Measurements from ENCODE around the gene F9.

Gene F9

DNA sequence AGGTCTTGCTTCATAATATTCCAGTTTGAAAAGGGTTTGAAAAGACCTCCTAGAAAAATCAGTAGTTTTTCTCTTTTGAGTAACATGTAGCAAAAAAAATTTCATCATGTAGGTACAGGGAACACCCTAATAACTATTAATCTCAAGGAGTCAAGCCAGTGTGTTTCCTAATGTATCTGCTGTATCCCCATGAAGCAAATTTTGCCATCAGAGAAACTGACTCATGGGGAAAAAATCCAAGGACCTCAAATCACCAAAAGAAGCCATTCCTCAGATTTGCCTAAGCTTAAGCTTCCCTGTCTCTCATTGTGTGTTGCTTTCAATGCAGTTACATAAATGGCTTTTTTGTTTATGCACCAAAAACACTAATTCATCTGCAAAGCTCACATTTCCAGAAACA is 29.7 kb downstream of the F9 start:
- Histone ChIP-seq H2AFZ (ENCODE audit: low read length) (no peak overlapping the region), H3K27me3 (ENCODE audit: insufficient read depth, low read length, poor library complexity, severe bottlenecking) (no peaks in the 10 kb centered on the region), H3K36me3 (ENCODE audit: insufficient read depth, low read length) (no peaks in the 10 kb centered on the region)

DNA sequence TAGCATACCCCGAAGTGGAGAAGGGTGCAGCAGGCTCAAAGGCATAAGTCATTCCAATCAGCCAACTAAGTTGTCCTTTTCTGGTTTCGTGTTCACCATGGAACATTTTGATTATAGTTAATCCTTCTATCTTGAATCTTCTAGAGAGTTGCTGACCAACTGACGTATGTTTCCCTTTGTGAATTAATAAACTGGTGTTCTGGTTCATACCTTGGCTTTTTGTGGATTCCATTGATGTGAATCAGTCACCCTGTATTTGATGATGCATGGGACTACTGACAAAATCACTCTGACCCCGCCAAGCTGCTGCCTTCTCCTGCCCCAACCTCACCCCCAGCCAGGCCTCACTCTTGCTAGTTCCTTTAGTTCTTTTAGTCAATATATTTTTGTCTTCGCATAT is 32.7 kb downstream of the F9 start:
- H3K9me2 ChIP-seq (replicated peaks; ENCODE audit: low read depth, low read length): no peaks in the 10 kb centered on the region
- H4K20me1 ChIP-seq (ENCODE audit: insufficient read depth, low read length, poor library complexity, severe bottlenecking): no peaks in the 10 kb centered on the region
- H3K27me3 ChIP-seq (ENCODE audit: insufficient read depth, low read length, poor library complexity, severe bottlenecking): no peaks in the 10 kb centered on the region
- no peaks in the 10 kb centered on the region for H3F3A ChIP-seq (ENCODE audit: low read depth)
- no peaks in the 10 kb centered on the region for H3K36me3 ChIP-seq (ENCODE audit: insufficient read depth, low read length)
- H2AFZ ChIP-seq (ENCODE audit: low read length): no peak overlapping the region
- H3K4me1 ChIP-seq (ENCODE audit: insufficient read depth, low read length, poor library complexity, severe bottlenecking): no peaks in the 10 kb centered on the region
- no peaks in the 10 kb centered on the region for H3K79me2 ChIP-seq (ENCODE audit: insufficient read depth, low read length)
- TF ChIP-seq, protein P1, sequence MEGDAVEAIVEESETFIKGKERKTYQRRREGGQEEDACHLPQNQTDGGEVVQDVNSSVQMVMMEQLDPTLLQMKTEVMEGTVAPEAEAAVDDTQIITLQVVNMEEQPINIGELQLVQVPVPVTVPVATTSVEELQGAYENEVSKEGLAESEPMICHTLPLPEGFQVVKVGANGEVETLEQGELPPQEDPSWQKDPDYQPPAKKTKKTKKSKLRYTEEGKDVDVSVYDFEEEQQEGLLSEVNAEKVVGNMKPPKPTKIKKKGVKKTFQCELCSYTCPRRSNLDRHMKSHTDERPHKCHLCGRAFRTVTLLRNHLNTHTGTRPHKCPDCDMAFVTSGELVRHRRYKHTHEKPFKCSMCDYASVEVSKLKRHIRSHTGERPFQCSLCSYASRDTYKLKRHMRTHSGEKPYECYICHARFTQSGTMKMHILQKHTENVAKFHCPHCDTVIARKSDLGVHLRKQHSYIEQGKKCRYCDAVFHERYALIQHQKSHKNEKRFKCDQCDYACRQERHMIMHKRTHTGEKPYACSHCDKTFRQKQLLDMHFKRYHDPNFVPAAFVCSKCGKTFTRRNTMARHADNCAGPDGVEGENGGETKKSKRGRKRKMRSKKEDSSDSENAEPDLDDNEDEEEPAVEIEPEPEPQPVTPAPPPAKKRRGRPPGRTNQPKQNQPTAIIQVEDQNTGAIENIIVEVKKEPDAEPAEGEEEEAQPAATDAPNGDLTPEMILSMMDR (conservative IDR thresholded peaks at IDR 0.05; ENCODE audit: low read length): no peak
- no peak for TF ChIP-seq EZH2phosphoT487 (IDR thresholded peaks at IDR 0.05; ENCODE audit: borderline replicate concordance)
- no peaks in the 10 kb centered on the region for H3K9me3 ChIP-seq (ENCODE audit: insufficient read depth, low read depth, low read length)
- no peak overlapping the region for H3K4me2 ChIP-seq (ENCODE audit: low read depth, low read length, poor library complexity, severe bottlenecking)
- H3K4me3 ChIP-seq (ENCODE audit: low read length, poor library complexity, severe bottlenecking): no peak overlapping the region
- H3K9ac ChIP-seq (ENCODE audit: low read depth, low read length, poor library complexity, severe bottlenecking): no peak overlapping the region

More for the DNA sequence above, 29.7 kb downstream of the F9 start:
- no peak for TF ChIP-seq EZH2phosphoT487 (IDR thresholded peaks at IDR 0.05; ENCODE audit: borderline replicate concordance)
- TF ChIP-seq, protein P1 (conservative IDR thresholded peaks at IDR 0.05; ENCODE audit: low read length): no peak
- H3K4me3 ChIP-seq (ENCODE audit: low read length, poor library complexity, severe bottlenecking): no peak overlapping the region
- H3K4me1 ChIP-seq (ENCODE audit: insufficient read depth, low read length, poor library complexity, severe bottlenecking): no peaks in the 10 kb centered on the region
- no peaks in the 10 kb centered on the region for H3K79me2 ChIP-seq (ENCODE audit: insufficient read depth, low read length)
- H3K9ac ChIP-seq (ENCODE audit: low read depth, low read length, poor library complexity, severe bottlenecking): no peak overlapping the region
- no peak overlapping the region for H3K4me2 ChIP-seq (ENCODE audit: low read depth, low read length, poor library complexity, severe bottlenecking)
- H3K9me2 ChIP-seq (replicated peaks; ENCODE audit: low read depth, low read length): no peaks in the 10 kb centered on the region
- no peaks in the 10 kb centered on the region for H3K9me3 ChIP-seq (ENCODE audit: insufficient read depth, low read depth, low read length)
- no peaks in the 10 kb centered on the region for H4K20me1 ChIP-seq (ENCODE audit: insufficient read depth, low read length, poor library complexity, severe bottlenecking)
- no peaks in the 10 kb centered on the region for H3F3A ChIP-seq (ENCODE audit: low read depth)

DNA sequence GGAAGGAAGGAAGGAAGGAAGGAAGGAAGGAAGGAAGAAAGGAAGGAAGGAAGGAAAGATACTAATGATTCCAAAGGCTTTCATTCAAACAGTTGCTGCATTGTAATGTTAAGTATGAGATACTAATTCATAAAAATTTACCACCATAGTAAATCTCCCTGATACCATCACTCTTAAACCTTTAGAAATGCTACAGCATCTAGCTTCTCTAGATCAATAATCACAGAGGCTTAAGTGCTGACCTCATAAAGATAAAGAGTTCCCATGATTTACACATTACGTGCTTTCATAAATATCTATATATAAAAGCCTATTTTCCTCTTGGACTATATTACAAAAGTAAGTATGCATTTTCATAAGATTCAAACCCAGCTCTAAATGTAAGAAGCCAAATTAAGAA is 36.4 kb downstream of the F9 start:
- H3K9ac ChIP-seq (ENCODE audit: low read depth, low read length, poor library complexity, severe bottlenecking): no peak overlapping the region
- H3K4me3 ChIP-seq (ENCODE audit: low read length, poor library complexity, severe bottlenecking): no peak overlapping the region
- no peaks in the 10 kb centered on the region for H3K9me2 ChIP-seq (replicated peaks; ENCODE audit: low read depth, low read length)
- H3K4me2 ChIP-seq (ENCODE audit: low read depth, low read length, poor library complexity, severe bottlenecking): no peak overlapping the region
- no peaks in the 10 kb centered on the region for H3K9me3 ChIP-seq (ENCODE audit: insufficient read depth, low read depth, low read length)
- no peaks in the 10 kb centered on the region for H3K36me3 ChIP-seq (ENCODE audit: insufficient read depth, low read length)
- H2AFZ ChIP-seq (ENCODE audit: low read length): no peak overlapping the region
- no peaks in the 10 kb centered on the region for H3K27me3 ChIP-seq (ENCODE audit: insufficient read depth, low read length, poor library complexity, severe bottlenecking)
- TF ChIP-seq, protein P1 (conservative IDR thresholded peaks at IDR 0.05; ENCODE audit: low read length): no peak
- no peak for TF ChIP-seq EZH2phosphoT487 (IDR thresholded peaks at IDR 0.05; ENCODE audit: borderline replicate concordance)
- H3F3A ChIP-seq (ENCODE audit: low read depth): no peaks in the 10 kb centered on the region
- no peaks in the 10 kb centered on the region for H3K4me1 ChIP-seq (ENCODE audit: insufficient read depth, low read length, poor library complexity, severe bottlenecking)
- no peaks in the 10 kb centered on the region for H3K79me2 ChIP-seq (ENCODE audit: insufficient read depth, low read length)
- H4K20me1 ChIP-seq (ENCODE audit: insufficient read depth, low read length, poor library complexity, severe bottlenecking): no peaks in the 10 kb centered on the region

Measured in Loucy (cell line).